HEK293 (cell line): ENCODE results near the gene FAM240B.

Experiments
- BCL11A ChIP-seq: fragments of 450-650 bp; formaldehyde crosslinking; IDR thresholded peaks from 2 replicates; pipeline ENCODE4 v1.5.1; 2016; ENCODE audit warnings: low read depth, missing biosample characterization, missing genetic modification characterization
- GLI2 ChIP-seq: fragments of 450-650 bp; formaldehyde crosslinking; IDR thresholded peaks from 2 replicates; pipeline ENCODE4; 2017; ENCODE audit warnings: missing biosample characterization, missing genetic modification characterization, low read depth, borderline replicate concordance
- HOXD13 ChIP-seq: sonication (generic); formaldehyde crosslinking; IDR thresholded peaks from 2 replicates; pipeline ENCODE4 v1.8.0; 2022; ENCODE audit warnings: missing genetic modification reagents, borderline replicate concordance
- ZFP37 ChIP-seq: fragments of 450-650 bp; formaldehyde crosslinking; IDR thresholded peaks from 2 replicates; pipeline ENCODE4 v1.5.1; 2016; ENCODE audit warnings: missing biosample characterization, missing genetic modification characterization
- ZNF114 ChIP-seq: fragments of 450-650 bp; formaldehyde crosslinking; IDR thresholded peaks from 2 replicates; pipeline ENCODE4 v1.5.0; 2017; ENCODE audit warnings: missing biosample characterization, missing genetic modification characterization
- ZNF169 ChIP-seq: fragments of 450-650 bp; formaldehyde crosslinking; IDR thresholded peaks from 2 replicates; pipeline ENCODE4 v1.5.1; 2016; ENCODE audit warnings: missing biosample characterization, missing genetic modification characterization
- ZNF175 ChIP-seq: fragments of 450-650 bp; formaldehyde crosslinking; IDR thresholded peaks from 2 replicates; pipeline ENCODE4 v1.5.1; 2016; ENCODE audit warnings: missing biosample characterization, missing genetic modification characterization
- ZNF274 ChIP-seq, 2 experiments: fragments of 200-500 bp in 1 of 2; fragments of 450-650 bp in 1 of 2; sonication (Bioruptor generic) in 1 of 2; formaldehyde crosslinking in 1 of 2; IDR thresholded peaks; 2 replicates each; pipeline versions ENCODE4 v1.5.1 to v1.6.1; 2014 to 2016; ENCODE audit warnings: borderline replicate concordance in 1 of 2, inconsistent platforms in 1 of 2, low read length in 1 of 2, missing biosample characterization in 1 of 2, missing genetic modification characterization in 1 of 2
- ZNF335 ChIP-seq: fragments of 450-650 bp; formaldehyde crosslinking; conservative IDR thresholded peaks from 2 replicates; pipeline ENCODE4 v1.5.1; 2016; ENCODE audit warnings: missing biosample characterization, missing genetic modification characterization
- ZNF394 ChIP-seq: fragments of 450-650 bp; formaldehyde crosslinking; IDR thresholded peaks from 2 replicates; pipeline ENCODE4 v1.5.1; 2016; ENCODE audit warnings: missing biosample characterization, missing genetic modification characterization, mild to moderate bottlenecking, moderate library complexity, borderline replicate concordance
- ZNF426 ChIP-seq: fragments of 450-650 bp; formaldehyde crosslinking; IDR thresholded peaks from 2 replicates; pipeline ENCODE4 v1.5.1; 2017; ENCODE audit warnings: missing biosample characterization, missing genetic modification characterization, mild to moderate bottlenecking, inconsistent platforms, moderate library complexity
- ZNF510 ChIP-seq: fragments of 450-650 bp; formaldehyde crosslinking; IDR thresholded peaks from 2 replicates; pipeline ENCODE4 v1.5.1; 2018; ENCODE audit warnings: mild to moderate bottlenecking, missing genetic modification characterization, missing biosample characterization; ENCODE audit not compliant: insufficient replicate concordance
- ZNF610 ChIP-seq: fragments of 450-650 bp; formaldehyde crosslinking; IDR thresholded peaks from 2 replicates; pipeline ENCODE4 v1.5.1; 2016; ENCODE audit warnings: missing biosample characterization, missing genetic modification characterization, borderline replicate concordance
- ZNF658 ChIP-seq: fragments of 450-650 bp; formaldehyde crosslinking; IDR thresholded peaks from 2 replicates; pipeline ENCODE4; 2016; ENCODE audit warnings: missing biosample characterization, missing genetic modification characterization
- ZNF792 ChIP-seq: fragments of 450-650 bp; formaldehyde crosslinking; IDR thresholded peaks from 2 replicates; pipeline ENCODE4 v1.5.1; 2016; ENCODE audit warnings: missing biosample characterization, missing genetic modification characterization
- TF ChIP-seq, protein P1 (sequence below): fragments of 450-650 bp; formaldehyde crosslinking; IDR thresholded peaks from 2 replicates; pipeline ENCODE4 v1.5.1; 2016; ENCODE audit warnings: missing biosample characterization, missing genetic modification characterization
- TF ChIP-seq, protein P2 (sequence below): fragments of 450-650 bp; formaldehyde crosslinking; IDR thresholded peaks from 2 replicates; pipeline ENCODE4 v1.5.1; 2017; ENCODE audit warnings: missing biosample characterization, mild to moderate bottlenecking, missing genetic modification characterization, moderate library complexity
- TF ChIP-seq, protein P3 (sequence below): fragments of 450-650 bp; formaldehyde crosslinking; IDR thresholded peaks from 2 replicates; pipeline ENCODE4 v1.5.1; 2016; ENCODE audit warnings: missing biosample characterization, missing genetic modification characterization
- TF ChIP-seq, protein P4 (sequence below): fragments of 450-650 bp; IDR thresholded peaks from 2 replicates; pipeline ENCODE4 v1.5.1; 2018; ENCODE audit warnings: missing biosample characterization, mild to moderate bottlenecking, missing genetic modification characterization
- TF ChIP-seq, protein P5 (sequence below): sonication (generic); formaldehyde crosslinking; IDR thresholded peaks from 2 replicates; pipeline ENCODE4 v1.8.1; 2022; ENCODE audit warnings: mild to moderate bottlenecking, moderate library complexity, missing genetic modification reagents
- TF ChIP-seq, protein P6 (sequence below): fragments of 450-650 bp; formaldehyde crosslinking; IDR thresholded peaks from 2 replicates; pipeline ENCODE4 v1.5.1; 2017; ENCODE audit warnings: missing biosample characterization, missing genetic modification characterization
- TF ChIP-seq, protein P7 (sequence below): fragments of 450-650 bp; formaldehyde crosslinking; IDR thresholded peaks from 2 replicates; pipeline ENCODE4 v1.5.1; 2017; ENCODE audit warnings: missing biosample characterization, missing genetic modification characterization
- TF ChIP-seq, protein P8 (sequence below): fragments of 450-650 bp; formaldehyde crosslinking; IDR thresholded peaks from 2 replicates; pipeline ENCODE4 v1.5.1; 2016; ENCODE audit warnings: missing biosample characterization, missing genetic modification characterization

FAM240B gene

DNA sequence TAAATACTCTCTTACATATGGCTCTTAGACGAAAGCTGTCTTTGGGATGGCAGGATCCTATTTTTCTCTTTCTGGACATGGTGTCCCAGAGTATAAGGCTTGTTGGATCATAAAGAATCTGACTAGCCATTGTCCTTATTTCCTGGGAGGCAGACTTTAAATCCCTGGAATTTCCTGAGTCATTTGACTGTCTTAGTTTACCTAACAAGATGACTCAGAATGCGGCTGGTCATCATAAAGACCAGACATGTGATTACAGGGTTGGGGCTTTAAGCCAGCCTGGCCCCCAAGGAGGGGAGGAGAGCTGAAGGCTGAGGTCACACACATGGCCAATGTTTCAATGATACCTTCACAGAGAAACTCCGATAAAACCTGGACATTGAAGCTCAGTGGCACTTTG lies 37.2 kb downstream of the FAM240B start (continued):
- TF ChIP-seq ZNF510 (tag by site-specific recombination) = no peak
- TF ChIP-seq ZNF394 (tag by site-specific recombination) = no peak
- peak; percentile 16; the same call in 1 of the 2 replicates for TF ChIP-seq GLI2 (tag by site-specific recombination)
- peak; percentile 56; the same call in 1 of the 2 replicates for TF ChIP-seq HOXD13 (CRISPR knock-in tag)
- TF ChIP-seq, protein P1, sequence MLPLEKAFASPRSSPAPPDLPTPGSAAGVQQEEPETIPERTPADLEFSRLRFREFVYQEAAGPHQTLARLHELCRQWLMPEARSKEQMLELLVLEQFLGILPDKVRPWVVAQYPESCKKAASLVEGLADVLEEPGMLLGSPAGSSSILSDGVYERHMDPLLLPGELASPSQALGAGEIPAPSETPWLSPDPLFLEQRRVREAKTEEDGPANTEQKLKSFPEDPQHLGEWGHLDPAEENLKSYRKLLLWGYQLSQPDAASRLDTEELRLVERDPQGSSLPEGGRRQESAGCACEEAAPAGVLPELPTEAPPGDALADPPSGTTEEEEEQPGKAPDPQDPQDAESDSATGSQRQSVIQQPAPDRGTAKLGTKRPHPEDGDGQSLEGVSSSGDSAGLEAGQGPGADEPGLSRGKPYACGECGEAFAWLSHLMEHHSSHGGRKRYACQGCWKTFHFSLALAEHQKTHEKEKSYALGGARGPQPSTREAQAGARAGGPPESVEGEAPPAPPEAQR = no peak
- TF ChIP-seq ZNF426 = no peak
- TF ChIP-seq, protein P2, sequence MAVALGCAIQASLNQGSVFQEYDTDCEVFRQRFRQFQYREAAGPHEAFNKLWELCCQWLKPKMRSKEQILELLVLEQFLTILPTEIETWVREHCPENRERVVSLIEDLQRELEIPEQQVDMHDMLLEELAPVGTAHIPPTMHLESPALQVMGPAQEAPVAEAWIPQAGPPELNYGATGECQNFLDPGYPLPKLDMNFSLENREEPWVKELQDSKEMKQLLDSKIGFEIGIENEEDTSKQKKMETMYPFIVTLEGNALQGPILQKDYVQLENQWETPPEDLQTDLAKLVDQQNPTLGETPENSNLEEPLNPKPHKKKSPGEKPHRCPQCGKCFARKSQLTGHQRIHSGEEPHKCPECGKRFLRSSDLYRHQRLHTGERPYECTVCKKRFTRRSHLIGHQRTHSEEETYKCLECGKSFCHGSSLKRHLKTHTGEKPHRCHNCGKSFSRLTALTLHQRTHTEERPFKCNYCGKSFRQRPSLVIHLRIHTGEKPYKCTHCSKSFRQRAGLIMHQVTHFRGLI = no peak
- no peak for TF ChIP-seq ZNF175 (tag by site-specific recombination)
- no peak for TF ChIP-seq ZNF658 (tag by site-specific recombination)
- TF ChIP-seq, protein P3, sequence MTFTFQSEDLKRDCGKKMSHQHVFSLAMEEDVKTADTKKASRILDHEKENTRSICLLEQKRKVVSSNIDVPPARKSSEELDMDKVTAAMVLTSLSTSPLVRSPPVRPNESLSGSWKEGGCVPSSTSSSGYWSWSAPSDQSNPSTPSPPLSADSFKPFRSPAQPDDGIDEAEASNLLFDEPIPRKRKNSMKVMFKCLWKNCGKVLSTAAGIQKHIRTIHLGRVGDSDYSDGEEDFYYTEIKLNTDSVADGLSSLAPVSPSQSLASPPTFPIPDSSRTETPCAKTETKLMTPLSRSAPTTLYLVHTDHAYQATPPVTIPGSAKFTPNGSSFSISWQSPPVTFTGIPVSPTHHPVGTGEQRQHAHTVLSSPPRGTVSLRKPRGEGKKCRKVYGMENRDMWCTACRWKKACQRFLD (tag by site-specific recombination) = no peak
- no peak for TF ChIP-seq ZNF169
- no peak for TF ChIP-seq BCL11A (tag by site-specific recombination)
- TF ChIP-seq, protein P4, sequence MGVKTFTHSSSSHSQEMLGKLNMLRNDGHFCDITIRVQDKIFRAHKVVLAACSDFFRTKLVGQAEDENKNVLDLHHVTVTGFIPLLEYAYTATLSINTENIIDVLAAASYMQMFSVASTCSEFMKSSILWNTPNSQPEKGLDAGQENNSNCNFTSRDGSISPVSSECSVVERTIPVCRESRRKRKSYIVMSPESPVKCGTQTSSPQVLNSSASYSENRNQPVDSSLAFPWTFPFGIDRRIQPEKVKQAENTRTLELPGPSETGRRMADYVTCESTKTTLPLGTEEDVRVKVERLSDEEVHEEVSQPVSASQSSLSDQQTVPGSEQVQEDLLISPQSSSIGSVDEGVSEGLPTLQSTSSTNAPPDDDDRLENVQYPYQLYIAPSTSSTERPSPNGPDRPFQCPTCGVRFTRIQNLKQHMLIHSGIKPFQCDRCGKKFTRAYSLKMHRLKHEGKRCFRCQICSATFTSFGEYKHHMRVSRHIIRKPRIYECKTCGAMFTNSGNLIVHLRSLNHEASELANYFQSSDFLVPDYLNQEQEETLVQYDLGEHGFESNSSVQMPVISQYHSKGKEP = no peak
- TF ChIP-seq ZNF792 (tag by site-specific recombination) = no peak
- TF ChIP-seq ZNF114 (tag by site-specific recombination) = no peak
- TF ChIP-seq, protein P5, sequence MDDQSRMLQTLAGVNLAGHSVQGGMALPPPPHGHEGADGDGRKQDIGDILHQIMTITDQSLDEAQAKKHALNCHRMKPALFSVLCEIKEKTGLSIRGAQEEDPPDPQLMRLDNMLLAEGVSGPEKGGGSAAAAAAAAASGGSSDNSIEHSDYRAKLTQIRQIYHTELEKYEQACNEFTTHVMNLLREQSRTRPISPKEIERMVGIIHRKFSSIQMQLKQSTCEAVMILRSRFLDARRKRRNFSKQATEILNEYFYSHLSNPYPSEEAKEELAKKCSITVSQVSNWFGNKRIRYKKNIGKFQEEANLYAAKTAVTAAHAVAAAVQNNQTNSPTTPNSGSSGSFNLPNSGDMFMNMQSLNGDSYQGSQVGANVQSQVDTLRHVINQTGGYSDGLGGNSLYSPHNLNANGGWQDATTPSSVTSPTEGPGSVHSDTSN (CRISPR knock-in tag) = no peak
- TF ChIP-seq ZNF335 (tag by site-specific recombination) = 0 out of 2 replicates have a peak, but pooled peaks have one; percentile 14
- TF ChIP-seq ZFP37 (tag by site-specific recombination) = 0 out of 2 replicates have a peak, but pooled peaks have one; percentile 56
- TF ChIP-seq ZNF610 (tag by site-specific recombination) = no peak
- TF ChIP-seq, protein P6, sequence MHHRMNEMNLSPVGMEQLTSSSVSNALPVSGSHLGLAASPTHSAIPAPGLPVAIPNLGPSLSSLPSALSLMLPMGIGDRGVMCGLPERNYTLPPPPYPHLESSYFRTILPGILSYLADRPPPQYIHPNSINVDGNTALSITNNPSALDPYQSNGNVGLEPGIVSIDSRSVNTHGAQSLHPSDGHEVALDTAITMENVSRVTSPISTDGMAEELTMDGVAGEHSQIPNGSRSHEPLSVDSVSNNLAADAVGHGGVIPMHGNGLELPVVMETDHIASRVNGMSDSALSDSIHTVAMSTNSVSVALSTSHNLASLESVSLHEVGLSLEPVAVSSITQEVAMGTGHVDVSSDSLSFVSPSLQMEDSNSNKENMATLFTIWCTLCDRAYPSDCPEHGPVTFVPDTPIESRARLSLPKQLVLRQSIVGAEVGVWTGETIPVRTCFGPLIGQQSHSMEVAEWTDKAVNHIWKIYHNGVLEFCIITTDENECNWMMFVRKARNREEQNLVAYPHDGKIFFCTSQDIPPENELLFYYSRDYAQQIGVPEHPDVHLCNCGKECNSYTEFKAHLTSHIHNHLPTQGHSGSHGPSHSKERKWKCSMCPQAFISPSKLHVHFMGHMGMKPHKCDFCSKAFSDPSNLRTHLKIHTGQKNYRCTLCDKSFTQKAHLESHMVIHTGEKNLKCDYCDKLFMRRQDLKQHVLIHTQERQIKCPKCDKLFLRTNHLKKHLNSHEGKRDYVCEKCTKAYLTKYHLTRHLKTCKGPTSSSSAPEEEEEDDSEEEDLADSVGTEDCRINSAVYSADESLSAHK = no peak
- TF ChIP-seq, protein P7, sequence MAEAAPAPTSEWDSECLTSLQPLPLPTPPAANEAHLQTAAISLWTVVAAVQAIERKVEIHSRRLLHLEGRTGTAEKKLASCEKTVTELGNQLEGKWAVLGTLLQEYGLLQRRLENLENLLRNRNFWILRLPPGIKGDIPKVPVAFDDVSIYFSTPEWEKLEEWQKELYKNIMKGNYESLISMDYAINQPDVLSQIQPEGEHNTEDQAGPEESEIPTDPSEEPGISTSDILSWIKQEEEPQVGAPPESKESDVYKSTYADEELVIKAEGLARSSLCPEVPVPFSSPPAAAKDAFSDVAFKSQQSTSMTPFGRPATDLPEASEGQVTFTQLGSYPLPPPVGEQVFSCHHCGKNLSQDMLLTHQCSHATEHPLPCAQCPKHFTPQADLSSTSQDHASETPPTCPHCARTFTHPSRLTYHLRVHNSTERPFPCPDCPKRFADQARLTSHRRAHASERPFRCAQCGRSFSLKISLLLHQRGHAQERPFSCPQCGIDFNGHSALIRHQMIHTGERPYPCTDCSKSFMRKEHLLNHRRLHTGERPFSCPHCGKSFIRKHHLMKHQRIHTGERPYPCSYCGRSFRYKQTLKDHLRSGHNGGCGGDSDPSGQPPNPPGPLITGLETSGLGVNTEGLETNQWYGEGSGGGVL = no peak
- no peak for TF ChIP-seq ZNF274 (IDR thresholded peaks at IDR 0.05; ENCODE audit: low read length)
- no peak for TF ChIP-seq ZNF274 (tag by site-specific recombination; IDR thresholded peaks at IDR 0.05; ENCODE audit: borderline replicate concordance)
- TF ChIP-seq, protein P8, sequence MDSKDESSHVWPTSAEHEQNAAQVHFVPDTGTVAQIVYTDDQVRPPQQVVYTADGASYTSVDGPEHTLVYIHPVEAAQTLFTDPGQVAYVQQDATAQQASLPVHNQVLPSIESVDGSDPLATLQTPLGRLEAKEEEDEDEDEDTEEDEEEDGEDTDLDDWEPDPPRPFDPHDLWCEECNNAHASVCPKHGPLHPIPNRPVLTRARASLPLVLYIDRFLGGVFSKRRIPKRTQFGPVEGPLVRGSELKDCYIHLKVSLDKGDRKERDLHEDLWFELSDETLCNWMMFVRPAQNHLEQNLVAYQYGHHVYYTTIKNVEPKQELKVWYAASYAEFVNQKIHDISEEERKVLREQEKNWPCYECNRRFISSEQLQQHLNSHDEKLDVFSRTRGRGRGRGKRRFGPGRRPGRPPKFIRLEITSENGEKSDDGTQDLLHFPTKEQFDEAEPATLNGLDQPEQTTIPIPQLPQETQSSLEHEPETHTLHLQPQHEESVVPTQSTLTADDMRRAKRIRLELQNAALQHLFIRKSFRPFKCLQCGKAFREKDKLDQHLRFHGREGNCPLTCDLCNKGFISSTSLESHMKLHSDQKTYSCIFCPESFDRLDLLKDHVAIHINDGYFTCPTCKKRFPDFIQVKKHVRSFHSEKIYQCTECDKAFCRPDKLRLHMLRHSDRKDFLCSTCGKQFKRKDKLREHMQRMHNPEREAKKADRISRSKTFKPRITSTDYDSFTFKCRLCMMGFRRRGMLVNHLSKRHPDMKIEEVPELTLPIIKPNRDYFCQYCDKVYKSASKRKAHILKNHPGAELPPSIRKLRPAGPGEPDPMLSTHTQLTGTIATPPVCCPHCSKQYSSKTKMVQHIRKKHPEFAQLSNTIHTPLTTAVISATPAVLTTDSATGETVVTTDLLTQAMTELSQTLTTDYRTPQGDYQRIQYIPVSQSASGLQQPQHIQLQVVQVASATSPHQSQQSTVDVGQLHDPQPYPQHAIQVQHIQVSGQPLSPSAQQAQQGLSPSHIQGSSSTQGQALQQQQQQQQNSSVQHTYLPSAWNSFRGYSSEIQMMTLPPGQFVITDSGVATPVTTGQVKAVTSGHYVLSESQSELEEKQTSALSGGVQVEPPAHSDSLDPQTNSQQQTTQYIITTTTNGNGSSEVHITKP (tag by site-specific recombination) = no peak
